Erythroblast (primary cell): ENCODE data around the gene MROH2A.

ENCODE experiments used
- DNase-seq, 2 experiments: peaks; one replicate each; lab custom pipeline; 2025; lab: John Stamatoyannopoulos, UW
- GATA1 ChIP-seq: IDR thresholded peaks from 2 replicates; pipeline ENCODE4 v1.6.1; 2011; ENCODE audit warnings: low read depth, mild to moderate bottlenecking, control low read depth, low read length, moderate library complexity
- POLR2A ChIP-seq: IDR thresholded peaks from 2 replicates; pipeline ENCODE4 v1.6.1; 2011; ENCODE audit warnings: mild to moderate bottlenecking, low read length

Gene MROH2A

GRCh38 chr2:233754872-233755611, 23.1 kb upstream of the MROH2A start:
- no peak for DNase-seq
- TF ChIP-seq GATA1 (no peak), POLR2A (no peak)

GRCh38 chr2:233756429-233757081, 21.6 kb upstream of the MROH2A start:
- no peak for TF ChIP-seq POLR2A
- TF ChIP-seq GATA1: no peak
- DNase-seq: no peak

DNA sequence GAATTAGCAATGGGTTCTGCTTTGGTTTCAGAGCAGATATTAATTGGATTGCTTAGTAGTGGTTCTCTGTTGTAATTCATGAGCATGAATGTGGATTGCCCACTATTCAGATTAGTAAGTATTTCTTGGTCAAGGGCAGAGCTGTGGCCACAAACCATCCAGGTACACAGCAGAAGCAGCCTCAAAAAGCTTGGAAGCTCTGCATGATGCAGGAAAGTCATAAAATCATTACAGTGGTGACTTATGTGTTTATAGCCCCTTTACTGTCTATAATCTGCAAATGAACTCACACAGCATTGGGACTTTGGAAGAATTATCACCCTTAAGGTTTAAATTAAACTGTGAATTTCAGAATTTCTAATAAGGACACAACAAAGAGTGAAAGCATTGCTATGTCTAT, 20.0 kb upstream of the MROH2A start:
- no peak for DNase-seq
- TF ChIP-seq GATA1 (no peak), POLR2A (no peak)

GRCh38 chr2:233758849-233759248, 19.3 kb upstream of the MROH2A start:
- no peak for DNase-seq
- TF ChIP-seq POLR2A (no peak), GATA1 (no peak)

DNA sequence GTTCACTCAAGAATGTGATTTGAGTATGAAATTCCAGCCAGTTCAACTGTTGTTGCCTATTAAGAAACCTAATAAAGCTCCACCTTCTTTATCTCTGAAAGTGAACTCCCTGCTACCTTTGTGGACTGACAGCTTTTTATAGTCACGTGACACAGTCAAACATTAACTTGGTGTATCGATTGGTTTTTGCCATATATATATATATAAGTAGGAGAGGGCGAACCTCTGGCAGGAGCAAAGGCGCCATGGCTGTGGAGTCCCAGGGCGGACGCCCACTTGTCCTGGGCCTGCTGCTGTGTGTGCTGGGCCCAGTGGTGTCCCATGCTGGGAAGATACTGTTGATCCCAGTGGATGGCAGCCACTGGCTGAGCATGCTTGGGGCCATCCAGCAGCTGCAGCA, 18.1 kb upstream of the MROH2A start, which contains the start of gene UGT1A1:
TSS of gene UGT1A1 (plus strand) at position 228 of the 400 bp plus-strand sequence. CDS start at position 246, 18 bp downstream.
- TF ChIP-seq POLR2A (no peak), GATA1 (no peak)
- no peak for DNase-seq

- DNase-seq: no peak
- TF ChIP-seq POLR2A (no peak), GATA1 (no peak)
Measured at GRCh38 chr2:233761040-233761769, 16.9 kb upstream of the MROH2A start.

- TF ChIP-seq POLR2A (no peak), GATA1 (no peak)
- no peak for DNase-seq
Measured at GRCh38 chr2:233764264-233764663, 13.9 kb upstream of the MROH2A start.

DNA sequence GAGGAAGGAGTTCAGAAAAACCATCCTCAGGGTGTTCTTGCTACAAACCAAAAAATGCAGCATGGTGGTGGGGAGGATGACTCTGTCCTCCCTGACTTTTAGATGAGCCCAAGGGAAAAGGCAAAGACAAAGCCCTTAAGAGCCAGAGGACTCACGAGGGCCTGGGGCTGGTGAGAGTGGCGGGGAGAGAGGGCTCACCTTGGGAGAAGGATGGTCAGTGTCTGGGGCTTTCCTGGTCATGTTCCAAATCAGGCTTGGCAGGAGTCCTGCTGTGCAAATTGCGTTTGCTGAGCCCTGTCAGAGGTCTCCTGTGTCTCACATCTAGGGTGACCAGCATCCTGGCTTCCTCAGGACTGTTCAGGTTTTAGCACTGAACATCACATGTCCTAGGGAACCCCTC, 13.4 kb upstream of the MROH2A start:
- TF ChIP-seq GATA1 (no peak), POLR2A (no peak)
- DNase-seq: no peak

DNA sequence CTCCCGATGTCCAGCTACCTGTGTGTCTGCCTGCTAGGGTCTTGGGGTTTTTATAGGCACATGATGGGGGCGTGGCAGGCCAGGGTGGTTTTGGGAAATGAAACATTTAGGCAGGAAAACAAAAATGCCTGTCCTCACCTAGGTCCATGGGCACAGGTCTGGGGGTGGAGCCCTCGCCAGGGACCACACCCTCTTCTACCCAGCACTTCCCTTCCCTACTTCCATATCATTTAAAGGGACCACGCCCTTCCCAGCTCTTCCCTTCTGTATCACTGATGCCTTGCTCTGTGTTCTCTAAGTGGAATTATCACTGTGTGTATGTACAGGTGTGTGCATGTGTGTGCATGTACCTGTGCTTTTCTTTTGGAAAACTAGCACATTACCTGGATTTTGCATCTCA, 11.7 kb upstream of the MROH2A start:
- TF ChIP-seq GATA1 (no peak), POLR2A (no peak)

GRCh38 chr2:233768076-233768475, 10.1 kb upstream of the MROH2A start:
- TF ChIP-seq GATA1 (no peak), POLR2A (no peak)
- no peak for DNase-seq

More for the DNA sequence above, 11.7 kb upstream of the MROH2A start:
- no peak for DNase-seq

- DNase-seq: no peak
- TF ChIP-seq GATA1 (no peak), POLR2A (no peak)
Measured at GRCh38 chr2:233769260-233769659, 8.9 kb upstream of the MROH2A start.

DNA sequence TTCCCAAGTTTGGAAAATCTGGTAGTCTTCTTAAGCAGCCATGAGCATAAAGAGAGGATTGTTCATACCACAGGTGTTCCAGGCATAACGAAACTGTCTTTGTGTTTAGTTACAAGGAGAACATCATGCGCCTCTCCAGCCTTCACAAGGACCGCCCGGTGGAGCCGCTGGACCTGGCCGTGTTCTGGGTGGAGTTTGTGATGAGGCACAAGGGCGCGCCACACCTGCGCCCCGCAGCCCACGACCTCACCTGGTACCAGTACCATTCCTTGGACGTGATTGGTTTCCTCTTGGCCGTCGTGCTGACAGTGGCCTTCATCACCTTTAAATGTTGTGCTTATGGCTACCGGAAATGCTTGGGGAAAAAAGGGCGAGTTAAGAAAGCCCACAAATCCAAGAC, 6.0 kb upstream of the MROH2A start:
- TF ChIP-seq GATA1 (no peak), POLR2A (no peak)
- DNase-seq: no peak

DNA sequence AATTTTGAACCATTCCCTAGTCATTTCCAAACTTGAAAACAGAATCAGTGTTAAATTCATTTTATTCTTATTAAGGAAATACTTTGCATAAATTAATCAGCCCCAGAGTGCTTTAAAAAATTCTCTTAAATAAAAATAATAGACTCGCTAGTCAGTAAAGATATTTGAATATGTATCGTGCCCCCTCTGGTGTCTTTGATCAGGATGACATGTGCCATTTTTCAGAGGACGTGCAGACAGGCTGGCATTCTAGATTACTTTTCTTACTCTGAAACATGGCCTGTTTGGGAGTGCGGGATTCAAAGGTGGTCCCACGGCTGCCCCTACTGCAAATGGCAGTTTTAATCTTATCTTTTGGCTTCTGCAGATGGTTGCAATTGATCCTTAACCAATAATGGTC, 5.5 kb upstream of the MROH2A start:
- DNase-seq: no peak

DNA sequence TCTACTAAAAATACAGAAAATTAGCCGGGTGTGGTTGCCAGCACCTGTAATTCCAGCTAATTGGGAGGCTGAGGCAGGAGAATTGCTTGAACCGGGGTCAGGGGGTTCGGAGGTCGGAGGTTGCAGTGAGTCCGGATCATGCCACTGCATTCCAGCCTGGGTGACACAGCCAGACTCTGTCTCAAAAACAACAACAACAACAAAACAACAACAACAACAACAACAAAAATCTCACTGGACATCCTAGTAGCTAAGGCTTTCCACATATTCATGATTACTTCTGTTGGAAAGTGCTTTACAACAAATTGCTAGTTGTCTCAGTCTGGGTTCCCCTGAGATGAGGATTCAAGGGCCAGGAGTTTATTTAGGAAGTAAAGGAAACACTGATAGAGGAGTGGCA, 4.3 kb upstream of the MROH2A start:
- DNase-seq: no peak
- TF ChIP-seq GATA1 (no peak), POLR2A (no peak)

More for the DNA sequence above, 5.5 kb upstream of the MROH2A start:
- no peak for TF ChIP-seq GATA1
- no peak for TF ChIP-seq POLR2A

DNA sequence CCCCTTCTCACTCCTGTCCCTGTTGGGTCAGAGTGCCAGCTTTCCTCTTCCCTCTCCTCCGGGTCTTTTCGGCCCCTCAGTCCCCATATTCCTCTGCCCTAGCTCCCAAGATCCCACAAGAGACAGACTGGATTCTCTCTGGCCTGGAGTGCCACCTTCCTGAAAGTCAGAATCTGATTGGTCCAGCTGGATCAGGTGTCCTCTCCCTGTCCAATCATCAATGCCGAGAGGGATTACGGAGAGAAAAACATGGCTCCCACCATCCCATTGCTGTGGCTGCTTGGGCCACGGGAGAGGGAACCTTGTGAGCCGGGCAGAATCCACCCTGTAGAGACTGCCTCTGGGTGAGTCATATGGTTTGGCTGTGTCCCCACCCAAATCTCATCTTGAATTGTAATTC, 2.7 kb upstream of the MROH2A start:
- no peak for DNase-seq
- TF ChIP-seq POLR2A: no peak
- TF ChIP-seq GATA1: no peak
